Glutamatergic neuron (in vitro differentiated cells): Measurements from ENCODE around the gene PTPRN2. TPM values are rescaled to one million over a fixed set of nuclear protein-coding genes. Genes with fewer than 3 reads are reported as not detected.

Experiments
- DNase-seq: peaks from one replicate; pipeline ENCODE4 v3.0.0; 2022
- H3K27ac Mint-ChIP-seq: one replicate; pipeline ENCODE4 v1.8.0; 2020; ENCODE audit warnings: mild to moderate bottlenecking, mixed read lengths, inconsistent platforms; ENCODE audit not compliant: unreplicated experiment
- H3K27me3 Mint-ChIP-seq: one replicate; pipeline ENCODE4 v1.8.0; 2020; ENCODE audit warnings: mild to moderate bottlenecking, moderate library complexity, mixed read lengths, inconsistent platforms; ENCODE audit not compliant: unreplicated experiment
- H3K36me3 Mint-ChIP-seq: one replicate; pipeline ENCODE4 v1.8.0; 2020; ENCODE audit warnings: mild to moderate bottlenecking, mixed read lengths, inconsistent platforms; ENCODE audit not compliant: unreplicated experiment
- H3K4me1 Mint-ChIP-seq: one replicate; pipeline ENCODE4 v1.8.0; 2020; ENCODE audit warnings: mild to moderate bottlenecking, low read depth, mixed read lengths, inconsistent platforms; ENCODE audit not compliant: unreplicated experiment
- H3K4me3 Mint-ChIP-seq: one replicate; pipeline ENCODE4 v1.8.0; 2020; ENCODE audit warnings: mild to moderate bottlenecking, mixed read lengths, inconsistent platforms; ENCODE audit not compliant: unreplicated experiment
- H3K9me3 Mint-ChIP-seq: one replicate; pipeline ENCODE4 v1.8.0; 2020; ENCODE audit warnings: mild to moderate bottlenecking, moderate library complexity, mixed read lengths, inconsistent platforms; ENCODE audit not compliant: unreplicated experiment
- total RNA-seq: library from RNA; stranded (reverse); fragmentation: NEBNext Ultra II Directional; extraction: Animal tissue kit (Norgen Biotek cat#: 25700); gene quantifications from one replicate; pipeline ENCODE4 v1.2.1, GENCODE V29; 2021; ENCODE audit not compliant: unreplicated experiment
- TF ChIP-seq, protein P1 (sequence below): fragments of 200-600 bp; sonication (generic); IDR thresholded peaks from one replicate; pipeline ENCODE4 v1.5.0; 2021; ENCODE audit not compliant: partially characterized antibody, unreplicated experiment

Gene PTPRN2
- total RNA-seq, 1 donor from 2014 or later = 49.0 TPM

DNA sequence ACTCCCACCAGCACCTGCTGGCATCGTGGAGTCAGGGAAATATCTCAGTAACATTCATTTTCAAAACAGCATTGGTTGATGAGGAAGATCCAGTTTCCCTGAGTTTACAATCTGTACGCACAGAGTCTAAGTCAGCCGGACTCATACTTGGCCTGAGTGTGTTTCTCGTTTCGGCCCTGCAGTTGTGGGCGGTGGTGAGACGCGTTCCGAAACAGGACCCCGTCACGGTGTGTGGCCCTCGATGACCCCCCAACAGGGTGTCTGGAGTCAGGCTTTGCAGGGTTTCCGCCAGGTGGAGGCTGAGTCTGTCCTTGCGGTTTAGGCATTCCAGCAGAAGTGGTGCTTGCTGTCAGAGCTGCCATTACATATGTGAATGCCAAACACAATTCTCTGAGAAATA lies 933.3 kb downstream of the PTPRN2 start:
- H3K4me3 Mint-ChIP-seq = no peak overlapping the region
- no peak overlapping the region for H3K27ac Mint-ChIP-seq
- H3K9me3 Mint-ChIP-seq = peaks cover 12% of the 10 kb centered on the region
- H3K27me3 Mint-ChIP-seq = peaks cover 4% of the 10 kb centered on the region
- peaks cover 4% of the 10 kb centered on the region for H3K36me3 Mint-ChIP-seq
- DNase-seq = no peak
- TF ChIP-seq, protein P1, sequence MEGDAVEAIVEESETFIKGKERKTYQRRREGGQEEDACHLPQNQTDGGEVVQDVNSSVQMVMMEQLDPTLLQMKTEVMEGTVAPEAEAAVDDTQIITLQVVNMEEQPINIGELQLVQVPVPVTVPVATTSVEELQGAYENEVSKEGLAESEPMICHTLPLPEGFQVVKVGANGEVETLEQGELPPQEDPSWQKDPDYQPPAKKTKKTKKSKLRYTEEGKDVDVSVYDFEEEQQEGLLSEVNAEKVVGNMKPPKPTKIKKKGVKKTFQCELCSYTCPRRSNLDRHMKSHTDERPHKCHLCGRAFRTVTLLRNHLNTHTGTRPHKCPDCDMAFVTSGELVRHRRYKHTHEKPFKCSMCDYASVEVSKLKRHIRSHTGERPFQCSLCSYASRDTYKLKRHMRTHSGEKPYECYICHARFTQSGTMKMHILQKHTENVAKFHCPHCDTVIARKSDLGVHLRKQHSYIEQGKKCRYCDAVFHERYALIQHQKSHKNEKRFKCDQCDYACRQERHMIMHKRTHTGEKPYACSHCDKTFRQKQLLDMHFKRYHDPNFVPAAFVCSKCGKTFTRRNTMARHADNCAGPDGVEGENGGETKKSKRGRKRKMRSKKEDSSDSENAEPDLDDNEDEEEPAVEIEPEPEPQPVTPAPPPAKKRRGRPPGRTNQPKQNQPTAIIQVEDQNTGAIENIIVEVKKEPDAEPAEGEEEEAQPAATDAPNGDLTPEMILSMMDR = no peak
- no peaks in the 10 kb centered on the region for H3K4me1 Mint-ChIP-seq

DNA sequence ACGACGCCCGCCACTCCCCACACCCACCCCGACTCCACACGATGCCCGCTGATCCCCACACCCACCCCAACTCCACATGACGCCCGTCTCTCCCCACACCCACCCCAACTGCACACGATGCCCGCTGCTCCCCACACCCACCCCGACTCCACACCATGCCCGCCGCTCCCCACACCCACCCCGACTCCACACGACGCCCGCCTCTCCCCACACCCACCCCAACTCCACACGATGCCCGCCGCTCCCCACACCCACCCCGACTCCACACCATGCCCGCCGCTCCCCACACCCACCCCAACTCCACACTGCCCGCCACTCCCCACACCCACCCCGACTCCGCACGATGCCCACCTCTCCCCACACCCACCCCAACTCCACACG lies 933.8 kb downstream of the PTPRN2 start:
- H3K4me1 Mint-ChIP-seq = no peaks in the 10 kb centered on the region
- H3K27me3 Mint-ChIP-seq = peaks cover 4% of the 10 kb centered on the region
- no peak overlapping the region for H3K4me3 Mint-ChIP-seq
- no peak for DNase-seq
- no peak overlapping the region for H3K27ac Mint-ChIP-seq
- peaks cover 4% of the 10 kb centered on the region for H3K36me3 Mint-ChIP-seq
- TF ChIP-seq, protein P1 = no peak
- peaks cover 12% of the 10 kb centered on the region for H3K9me3 Mint-ChIP-seq

DNA sequence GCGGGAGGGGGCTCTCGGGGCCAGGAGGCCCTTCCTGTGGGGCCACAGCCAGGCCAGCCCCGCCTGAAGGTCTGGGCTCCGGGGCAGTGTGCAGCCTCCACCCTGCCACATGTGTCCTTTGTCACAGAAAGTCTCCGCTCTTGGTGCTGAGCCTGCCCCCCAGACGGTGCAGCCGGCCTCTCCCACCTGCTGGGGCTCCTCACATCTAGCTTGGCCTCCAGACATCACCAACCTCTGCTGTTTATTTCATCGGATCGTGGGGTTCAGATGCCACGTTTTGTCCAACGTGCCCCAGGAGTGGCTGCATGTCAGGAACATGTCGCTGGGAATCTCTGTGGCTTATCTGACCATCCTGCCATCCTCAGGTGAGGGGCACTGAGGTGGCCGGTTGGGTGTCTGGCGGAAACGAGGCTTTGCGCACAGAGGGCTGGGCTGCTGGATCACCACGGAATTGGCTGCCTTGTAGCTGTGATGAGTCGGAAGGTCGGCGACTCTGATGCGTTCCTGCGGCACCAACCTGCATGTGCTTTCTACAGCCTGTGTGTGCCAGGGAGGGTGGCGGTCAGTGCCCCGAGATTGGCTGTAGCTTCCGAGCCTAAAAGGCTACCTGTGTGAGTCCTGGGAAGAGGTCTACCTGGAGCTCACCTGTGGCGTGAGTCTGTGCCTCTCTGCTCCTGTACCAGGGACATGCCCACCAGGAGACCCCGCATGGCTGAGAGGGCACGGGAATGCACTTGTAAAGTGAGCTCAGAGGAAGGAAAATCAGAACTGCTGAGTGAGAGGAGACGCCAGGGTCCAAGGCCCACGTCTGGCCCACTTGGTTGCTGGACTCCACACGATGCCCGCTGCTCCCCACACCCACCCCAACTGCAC lies 934.4 kb downstream of the PTPRN2 start:
- no peak for DNase-seq
- no peaks in the 10 kb centered on the region for H3K4me1 Mint-ChIP-seq
- H3K36me3 Mint-ChIP-seq = peaks cover 4% of the 10 kb centered on the region
- TF ChIP-seq, protein P1 = no peak
- H3K27ac Mint-ChIP-seq = no peak overlapping the region
- peaks cover 12% of the 10 kb centered on the region for H3K9me3 Mint-ChIP-seq
- peaks cover 4% of the 10 kb centered on the region for H3K27me3 Mint-ChIP-seq
- H3K4me3 Mint-ChIP-seq = no peak overlapping the region

- TF ChIP-seq, protein P1 = no peak
- Mint-ChIP-seq H3K9me3 (peaks cover 12% of the 10 kb centered on the region), H3K4me3 (no peak overlapping the region), H3K4me1 (no peaks in the 10 kb centered on the region), H3K27me3 (peaks cover 4% of the 10 kb centered on the region), H3K36me3 (peaks cover 4% of the 10 kb centered on the region), H3K27ac (no peak overlapping the region)
- DNase-seq = no peak
Observed at GRCh38 chr7:157652161-157652953, 935.3 kb downstream of the PTPRN2 start.
